ENCODE data around the gene IQCB1.
"Not testable (repeated sequence)": the region's sequence is repeated elsewhere in the genome, so short reads cannot be mapped to it uniquely, and the experiment has no call there.

The IQCB1 gene, protein sequence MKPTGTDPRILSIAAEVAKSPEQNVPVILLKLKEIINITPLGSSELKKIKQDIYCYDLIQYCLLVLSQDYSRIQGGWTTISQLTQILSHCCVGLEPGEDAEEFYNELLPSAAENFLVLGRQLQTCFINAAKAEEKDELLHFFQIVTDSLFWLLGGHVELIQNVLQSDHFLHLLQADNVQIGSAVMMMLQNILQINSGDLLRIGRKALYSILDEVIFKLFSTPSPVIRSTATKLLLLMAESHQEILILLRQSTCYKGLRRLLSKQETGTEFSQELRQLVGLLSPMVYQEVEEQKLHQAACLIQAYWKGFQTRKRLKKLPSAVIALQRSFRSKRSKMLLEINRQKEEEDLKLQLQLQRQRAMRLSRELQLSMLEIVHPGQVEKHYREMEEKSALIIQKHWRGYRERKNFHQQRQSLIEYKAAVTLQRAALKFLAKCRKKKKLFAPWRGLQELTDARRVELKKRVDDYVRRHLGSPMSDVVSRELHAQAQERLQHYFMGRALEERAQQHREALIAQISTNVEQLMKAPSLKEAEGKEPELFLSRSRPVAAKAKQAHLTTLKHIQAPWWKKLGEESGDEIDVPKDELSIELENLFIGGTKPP

GRCh38 chr3:121834671-121835464, at the start of gene IQCB1, which contains the start of gene EAF2:
Gene IQCB1 (minus strand): TSS chr3:121835060. CDS start chr3:121828960, 6,100 bp downstream.
Gene EAF2 (plus strand): TSS chr3:121835209. CDS start chr3:121835286, 77 bp downstream.
- peak; percentile 97 for DNase-seq

GRCh38 chr3:121883507-121883906, 48.6 kb upstream of the IQCB1 start:
- peak; percentile 46 for DNase-seq

DNA sequence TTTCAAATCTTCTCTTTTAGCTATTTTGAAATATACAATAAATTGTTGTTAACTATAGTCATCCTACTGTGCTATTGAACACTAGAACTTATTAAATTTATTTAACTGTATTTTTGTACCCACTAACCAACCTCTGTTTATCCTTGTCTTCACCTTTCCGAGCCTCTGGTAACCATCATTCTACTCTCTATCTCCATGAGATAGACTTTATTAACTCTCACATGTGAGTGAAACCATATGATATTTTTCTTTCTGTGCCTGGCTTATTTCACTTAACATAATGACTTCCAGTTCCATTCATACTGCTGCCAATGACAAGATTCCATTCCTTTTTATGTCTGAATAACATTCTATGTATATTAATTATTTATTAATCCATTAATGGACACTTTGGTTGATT, 43.6 kb upstream of the IQCB1 start:
- no peak for DNase-seq

GRCh38 chr3:121871430-121871829, 36.6 kb upstream of the IQCB1 start:
- no peak for DNase-seq

GRCh38 chr3:121870717-121871116, 35.9 kb upstream of the IQCB1 start:
- DNase-seq = no peak

- DNase-seq = no peak
These were observed 34.9 kb upstream of the IQCB1 start for GRCh38 chr3:121869736-121870135.

DNA sequence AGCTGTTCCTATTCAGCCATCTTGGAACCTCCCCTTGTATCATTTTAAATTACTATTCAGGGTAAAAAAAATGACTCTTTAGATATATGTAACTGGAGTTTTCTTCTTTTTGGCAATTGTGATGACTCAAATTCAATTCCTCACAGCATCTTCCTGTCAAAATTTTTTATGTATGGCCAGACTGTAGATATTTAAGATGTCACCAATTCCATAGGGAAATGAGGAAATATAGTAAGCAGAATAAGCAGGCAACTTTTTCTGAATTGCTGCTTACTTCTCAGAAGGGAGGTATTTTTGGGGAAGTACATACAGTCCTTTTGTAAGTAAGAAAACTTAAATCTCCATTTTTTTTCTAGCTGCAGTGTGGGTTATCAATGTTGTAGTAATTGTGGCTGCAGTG, 28.9 kb upstream of the IQCB1 start:
- no peak for DNase-seq

DNA sequence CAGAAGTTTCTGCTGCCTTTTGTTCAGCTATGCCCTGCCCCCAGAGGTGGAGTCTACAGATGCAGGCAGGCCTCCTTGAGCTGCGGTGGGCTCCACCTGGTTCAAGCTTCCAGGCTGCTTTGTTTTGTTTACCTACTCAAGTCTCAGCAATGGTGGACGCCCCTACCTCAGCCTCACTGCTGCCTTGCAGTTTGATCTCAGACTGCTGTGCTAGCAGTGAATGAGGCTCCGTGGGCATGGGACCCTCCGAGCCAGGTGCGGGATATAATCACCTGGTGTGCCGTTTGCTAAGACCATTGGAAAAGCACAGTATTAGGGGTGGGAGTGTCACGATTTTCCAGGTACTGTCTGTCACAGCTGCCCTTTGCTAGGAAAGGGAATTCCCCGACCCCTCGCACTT, 28.4 kb upstream of the IQCB1 start:
- not testable (repeated sequence) for DNase-seq

DNA sequence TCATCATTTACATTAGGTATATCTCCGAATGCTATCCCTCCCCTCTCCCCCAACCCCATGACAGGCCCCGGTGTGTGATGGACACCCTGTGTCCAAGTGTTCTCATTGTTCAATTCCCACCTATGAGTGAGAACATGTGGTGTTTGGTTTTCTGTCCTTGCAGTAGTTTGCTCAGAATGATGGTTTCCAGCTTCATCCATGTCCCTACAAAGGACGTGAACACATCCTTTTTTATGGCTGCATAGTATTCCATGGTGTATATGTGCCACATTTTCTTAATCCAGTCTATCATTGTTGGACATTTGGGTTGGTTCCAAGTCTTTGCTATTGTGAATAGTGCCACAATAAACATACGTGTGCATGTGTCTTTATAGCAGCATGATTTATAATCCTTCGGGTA, 22.9 kb upstream of the IQCB1 start:
- DNase-seq = not testable (repeated sequence)

DNA sequence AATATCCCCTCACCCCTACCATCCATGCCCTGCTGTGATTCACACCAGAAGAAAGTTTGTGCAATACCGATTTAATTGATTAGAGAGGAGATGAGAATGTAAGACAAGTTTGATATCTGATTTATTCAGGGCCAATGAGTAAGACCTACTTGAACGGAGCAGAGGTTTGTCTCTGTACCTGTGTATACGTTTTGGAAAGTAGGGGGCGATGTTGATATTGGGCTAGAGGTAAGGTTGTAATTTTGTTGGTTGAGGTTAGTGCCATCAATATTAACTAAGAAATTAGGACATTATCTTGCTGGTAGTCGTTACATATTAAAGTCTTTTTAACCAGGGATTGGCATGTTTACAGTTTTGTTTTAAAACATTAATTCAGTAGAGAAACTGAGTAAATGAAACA, 20.7 kb upstream of the IQCB1 start:
- DNase-seq = peak; percentile 48

GRCh38 chr3:121852256-121852655, 17.4 kb upstream of the IQCB1 start:
- DNase-seq = no peak

DNA sequence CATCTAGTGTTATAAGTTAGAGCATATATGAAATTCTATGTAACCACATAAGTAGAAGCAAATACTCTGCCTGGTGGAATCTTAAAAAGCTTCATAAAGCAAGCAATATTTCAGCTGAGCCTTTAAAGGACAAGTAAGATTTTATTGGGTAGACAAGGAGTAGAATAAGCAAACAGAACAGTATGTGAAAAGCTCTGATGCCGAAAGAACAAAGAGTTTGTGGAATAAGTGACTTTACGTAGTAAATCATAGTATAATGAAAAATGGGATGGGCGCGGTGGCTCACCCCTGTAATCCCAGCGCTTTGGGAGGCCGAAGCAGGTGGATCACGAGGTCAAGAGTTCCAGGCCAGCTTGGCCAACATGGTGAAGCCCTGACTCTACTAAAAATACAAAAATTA, 10.0 kb upstream of the IQCB1 start:
- no peak for DNase-seq

DNA sequence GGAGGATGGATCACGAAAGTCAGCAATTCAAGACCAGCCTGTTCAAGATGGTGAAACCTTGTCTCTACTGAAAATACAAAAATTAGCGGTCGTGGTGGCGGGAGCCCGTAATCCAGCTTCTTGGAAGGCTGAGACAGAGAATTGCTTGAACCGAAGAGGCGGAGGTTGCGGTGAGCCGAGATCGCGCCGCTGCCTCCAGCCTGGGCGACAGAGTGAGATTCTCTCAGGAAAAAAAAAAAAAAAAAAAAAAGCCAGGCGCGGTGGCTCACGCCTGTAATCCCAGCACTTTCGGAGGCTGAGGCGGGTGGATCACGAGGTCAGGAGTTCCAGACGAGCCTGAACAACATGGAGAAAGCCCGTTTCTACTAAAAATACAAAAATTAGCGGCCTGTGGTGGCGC, 5.1 kb upstream of the IQCB1 start:
- no peak for DNase-seq

DNA sequence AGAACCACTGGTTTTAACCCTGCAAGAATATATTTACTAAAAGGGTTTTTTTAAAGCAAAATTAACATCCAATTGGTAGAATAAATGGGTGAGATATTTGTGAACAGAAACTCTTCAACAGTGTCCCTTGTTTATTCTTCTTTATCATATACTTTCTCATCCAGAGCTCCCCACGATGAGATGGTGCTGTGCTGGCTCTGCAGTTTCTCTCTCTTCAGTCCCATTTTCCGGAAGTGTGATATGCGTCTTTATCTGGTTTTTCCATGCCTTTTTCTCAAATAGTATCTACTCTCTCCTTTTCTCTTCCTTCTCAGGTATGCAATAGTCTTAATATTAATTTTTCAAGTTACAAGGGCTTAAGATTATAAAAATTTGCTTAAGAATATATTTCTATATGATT, 1.6 kb upstream of the IQCB1 start:
- DNase-seq = no peak

GRCh38 chr3:121836064-121836463, 1.2 kb upstream of the IQCB1 start:
- no peak for DNase-seq

- peak; percentile 55 for DNase-seq
These were observed 573 bp upstream of the IQCB1 start for GRCh38 chr3:121835465-121835801.

DNA sequence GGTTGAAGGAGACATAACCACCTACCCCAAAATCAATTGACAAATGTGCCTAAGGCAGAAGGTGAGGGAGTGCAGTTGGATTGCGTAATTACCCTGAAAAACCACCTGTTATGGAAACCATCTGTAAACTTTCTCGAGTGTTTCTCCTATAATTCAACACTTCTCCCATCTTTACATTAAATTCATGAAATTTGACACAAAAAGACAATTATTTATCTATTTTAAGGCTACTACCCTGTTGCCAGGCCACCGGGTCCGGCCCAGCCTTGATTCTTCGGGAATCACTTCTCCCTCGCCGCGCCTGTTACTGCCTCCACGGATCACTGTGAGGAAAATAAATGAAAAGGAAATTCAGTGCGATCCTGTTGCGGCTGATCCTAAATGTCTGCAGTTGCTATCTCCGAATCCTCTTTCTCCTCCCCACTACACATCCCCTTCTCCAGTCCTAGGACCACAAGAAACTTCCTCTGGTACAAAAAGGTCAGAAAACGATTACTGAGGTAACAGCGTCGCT, 646 bp downstream of the IQCB1 start:
- DNase-seq = peak; percentile 50

DNA sequence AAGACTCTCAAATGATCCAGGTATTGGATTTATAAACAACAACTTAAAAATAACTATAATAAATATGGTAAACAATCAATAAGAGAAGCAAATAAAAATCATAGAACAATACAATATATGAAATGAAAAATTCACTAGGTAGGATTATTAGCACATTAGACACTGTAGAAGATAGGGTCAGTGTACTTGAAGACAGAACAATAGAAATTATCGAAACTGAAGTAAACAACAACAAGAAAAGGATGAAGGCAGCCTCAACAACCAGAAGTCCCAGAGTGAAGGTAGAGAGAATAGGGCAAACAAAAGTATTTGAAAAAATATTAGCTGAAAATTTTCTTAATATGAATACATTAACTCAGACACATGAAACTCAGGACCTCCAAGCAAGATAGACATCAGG, 11.9 kb downstream of the IQCB1 start:
- no peak for DNase-seq

DNA sequence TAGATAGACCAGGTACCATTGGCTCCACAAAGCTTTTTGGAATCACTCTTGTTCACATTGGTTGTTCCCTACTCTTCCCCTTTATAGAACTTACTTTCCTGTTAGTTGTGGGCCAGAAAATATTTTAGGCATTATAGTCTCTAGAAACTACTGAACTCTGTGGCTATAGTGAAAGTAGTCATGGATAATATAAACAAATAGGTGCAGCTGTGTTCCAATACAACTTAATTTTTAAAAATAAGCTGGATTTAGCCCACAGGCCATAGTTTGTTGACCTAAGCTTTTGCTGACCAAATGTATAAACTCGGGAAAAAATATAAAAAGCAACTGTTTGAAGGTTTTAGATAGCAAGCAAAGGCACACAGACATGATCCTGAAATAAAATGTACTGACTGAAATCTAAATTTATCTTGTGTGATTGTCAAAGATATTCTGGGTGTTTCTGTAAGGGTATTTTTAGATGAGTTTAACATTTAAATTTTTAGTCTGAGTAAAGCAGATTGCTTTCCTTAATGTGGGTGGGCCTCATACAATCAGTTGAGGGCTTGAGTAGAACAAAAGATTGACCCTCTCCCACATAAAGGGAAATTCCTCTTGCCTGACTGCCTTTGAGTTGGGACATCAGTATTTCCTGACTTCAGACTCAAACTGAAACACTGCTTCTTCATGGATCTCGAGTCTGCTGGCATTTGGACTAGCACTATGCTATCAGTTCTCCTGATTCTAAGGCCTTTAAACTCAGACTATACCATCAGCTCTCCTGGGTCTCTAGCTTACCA, 13.2 kb downstream of the IQCB1 start:
- no peak for DNase-seq

- peak; percentile 10 for DNase-seq
These were observed 15.6 kb downstream of the IQCB1 start for GRCh38 chr3:121819236-121819635.

DNA sequence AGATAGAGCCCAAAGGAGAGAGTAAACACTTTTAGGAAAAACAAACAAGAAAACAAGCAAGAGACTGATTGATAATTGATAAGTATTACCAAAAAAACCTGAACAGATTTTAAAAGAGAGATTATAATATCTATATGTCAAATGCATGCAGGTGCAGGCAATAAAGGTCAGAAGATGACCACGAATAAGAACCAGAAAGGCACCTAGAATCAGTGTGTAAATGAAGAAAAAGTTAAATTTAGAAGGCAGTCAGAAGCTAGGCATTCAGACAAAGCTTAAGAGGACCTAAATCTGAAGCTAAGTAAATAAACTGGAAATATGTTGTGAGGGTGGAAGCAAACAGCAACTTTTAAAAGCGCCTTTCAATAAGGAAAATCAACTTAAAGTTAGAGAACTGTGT, 16.3 kb downstream of the IQCB1 start:
- no peak for DNase-seq

GRCh38 chr3:121817753-121818152, 17.1 kb downstream of the IQCB1 start:
- no peak for DNase-seq

DNA sequence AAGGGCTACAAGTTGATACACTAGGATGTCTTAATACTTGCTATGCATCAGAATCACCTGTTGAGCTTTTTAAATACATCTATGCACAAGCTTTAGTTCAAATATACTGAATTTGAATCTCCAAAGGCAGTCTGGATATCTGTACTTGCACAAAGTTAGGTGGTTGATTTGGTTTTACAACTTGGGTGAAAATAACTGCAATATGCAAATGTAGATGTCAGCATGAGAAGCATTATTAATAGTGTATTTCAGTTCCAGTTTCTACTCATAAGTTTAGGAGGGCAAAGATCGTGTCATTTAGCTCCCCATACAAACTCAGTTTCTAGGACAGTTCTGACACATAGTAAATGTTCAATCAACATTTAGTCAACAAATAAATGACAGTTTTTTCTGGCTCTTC, 25.6 kb downstream of the IQCB1 start:
- DNase-seq = no peak
